WTC11 (cell line): Measurements from ENCODE around the gene LHFPL6. TPM values are rescaled to one million over a fixed set of nuclear protein-coding genes. Genes with fewer than 3 reads are reported as not detected.

Experiments
- ATAC-seq: fragments of 200-7000 bp; cut with Tn5 transposase; 2 replicates; pipeline ENCODE4 v1.10.0; 2021; ENCODE audit warnings: mild to moderate bottlenecking, moderate library complexity
- CTCF ChIA-PET: fragments of 300-600 bp; sonication (Branson Sonifier 250); formaldehyde crosslinking; loops from one replicate; lab custom pipeline; 2021; ENCODE audit warnings: antibody characterized with exemption; lab: Charles Lee
- POLR2A ChIA-PET: fragments of 350-600 bp; sonication (Branson Sonifier 250); formaldehyde crosslinking; loops from one replicate; lab custom pipeline; 2021; ENCODE audit warnings: antibody characterized with exemption; lab: Charles Lee
- DNase-seq: peaks from one replicate; pipeline ENCODE4 v3.0.0; 2021; ENCODE audit warnings: low spot score
- H3K27ac Mint-ChIP-seq: 2 replicates; pipeline ENCODE4 v1.8.0; 2021; ENCODE audit warnings: mixed read lengths
- H3K27me3 Mint-ChIP-seq: 2 replicates; pipeline ENCODE4 v1.8.0; 2021; ENCODE audit warnings: low read depth, mild to moderate bottlenecking, moderate library complexity, mixed read lengths
- H3K36me3 Mint-ChIP-seq: 2 replicates; pipeline ENCODE4 v1.8.0; 2021; ENCODE audit warnings: mixed read lengths
- H3K4me1 Mint-ChIP-seq: 2 replicates; pipeline ENCODE4 v1.8.0; 2022; ENCODE audit warnings: mixed read lengths
- H3K4me3 Mint-ChIP-seq: 2 replicates; pipeline ENCODE4 v1.8.0; 2021; ENCODE audit warnings: mild to moderate bottlenecking, moderate library complexity, mixed read lengths
- H3K9me3 Mint-ChIP-seq: 2 replicates; pipeline ENCODE4 v1.8.0; 2021; ENCODE audit warnings: mixed read lengths
- ELF4 ChIP-seq: sonication (generic); formaldehyde crosslinking; IDR thresholded peaks from 2 replicates; pipeline ENCODE4 v1.8.1; 2022; ENCODE audit warnings: low read depth, mild to moderate bottlenecking, moderate library complexity, missing genetic modification reagents
- EMX1 ChIP-seq: fragments of 250-450 bp; sonication (Bioruptor Pico); IDR thresholded peaks from 2 replicates; pipeline ENCODE4 v1.8.0; 2021; ENCODE audit warnings: mild to moderate bottlenecking
- ESRRA ChIP-seq: sonication (generic); formaldehyde crosslinking; IDR thresholded peaks from 2 replicates; pipeline ENCODE4 v1.8.1; 2022; ENCODE audit warnings: mild to moderate bottlenecking, missing genetic modification reagents, borderline replicate concordance
- FOXP1 ChIP-seq: sonication (generic); formaldehyde crosslinking; IDR thresholded peaks from 2 replicates; pipeline ENCODE4 v1.8.0; 2022; ENCODE audit warnings: missing genetic modification reagents, mild to moderate bottlenecking, moderate library complexity, borderline replicate concordance
- GRHL2 ChIP-seq: fragments of 250-450 bp; sonication (Bioruptor Pico); IDR thresholded peaks from 2 replicates; pipeline ENCODE4 v1.8.0; 2022; ENCODE audit warnings: mild to moderate bottlenecking, moderate library complexity; ENCODE audit not compliant: insufficient replicate concordance, severe bottlenecking
- MLX ChIP-seq: sonication (generic); formaldehyde crosslinking; IDR thresholded peaks from 2 replicates; pipeline ENCODE4 v1.8.1; 2023; ENCODE audit warnings: mild to moderate bottlenecking, missing genetic modification reagents, moderate library complexity
- MYBL2 ChIP-seq: sonication (generic); formaldehyde crosslinking; IDR thresholded peaks from 2 replicates; pipeline ENCODE4 v1.8.1; 2023; ENCODE audit warnings: mild to moderate bottlenecking, moderate library complexity, missing genetic modification reagents
- PRRX2 ChIP-seq: fragments of 250-450 bp; sonication (Bioruptor Pico); IDR thresholded peaks from 2 replicates; pipeline ENCODE4 v1.8.0; 2021; ENCODE audit warnings: mild to moderate bottlenecking
- RORB ChIP-seq: fragments of 250-450 bp; sonication (Bioruptor Pico); IDR thresholded peaks from 2 replicates; pipeline ENCODE4 v1.9.0; 2021; ENCODE audit warnings: mild to moderate bottlenecking
- SMAD3 ChIP-seq: sonication (generic); formaldehyde crosslinking; IDR thresholded peaks from 2 replicates; pipeline ENCODE4 v1.8.0; 2022; ENCODE audit warnings: missing genetic modification reagents, mild to moderate bottlenecking, borderline replicate concordance
- TP53 ChIP-seq: sonication (generic); formaldehyde crosslinking; IDR thresholded peaks from 2 replicates; pipeline ENCODE4 v1.8.1; 2023; ENCODE audit warnings: mild to moderate bottlenecking, missing genetic modification reagents
- ZNF121 ChIP-seq: sonication (generic); formaldehyde crosslinking; IDR thresholded peaks from 2 replicates; pipeline ENCODE4 v1.8.0; 2023; ENCODE audit warnings: missing genetic modification reagents
- ZNF263 ChIP-seq: sonication (generic); formaldehyde crosslinking; IDR thresholded peaks from 2 replicates; pipeline ENCODE4 v1.8.1; 2022; ENCODE audit warnings: low read depth, mild to moderate bottlenecking, moderate library complexity, missing genetic modification reagents
- ZNF671 ChIP-seq: fragments of 250-450 bp; sonication (Bioruptor Pico); IDR thresholded peaks from 2 replicates; pipeline ENCODE4 v1.8.0; 2021; ENCODE audit warnings: mild to moderate bottlenecking
- total RNA-seq: library from RNA; stranded (reverse); gene quantifications from 3 replicates; pipeline ENCODE4 v1.2.3, GENCODE V29; 2021
- TF ChIP-seq, protein P1 (sequence below): fragments of 200-600 bp; IDR thresholded peaks from 2 replicates; pipeline ENCODE4 v1.8.0; 2022; ENCODE audit warnings: antibody characterized with exemption
- TF ChIP-seq, protein P2 (sequence below): sonication (generic); formaldehyde crosslinking; IDR thresholded peaks from 2 replicates; pipeline ENCODE4 v1.8.0; 2022; ENCODE audit warnings: mild to moderate bottlenecking, missing genetic modification reagents

The LHFPL6 gene
- total RNA-seq, 1 experiment from 2014 or later, result 4.5 TPM

GRCh38 chr13:39417131-39417530, 185.9 kb downstream of the LHFPL6 start:
- Mint-ChIP-seq H3K27me3 (peaks cover 9% of the 10 kb centered on the region), H3K36me3 (no peaks in the 10 kb centered on the region), H3K4me1 (peaks cover 62% of the 10 kb centered on the region), H3K27ac (no peak overlapping the region), H3K9me3 (no peaks in the 10 kb centered on the region), H3K4me3 (peak overlapping the region; percentile 37)
- no peak for TF ChIP-seq RORB
- TF ChIP-seq, protein P1, sequence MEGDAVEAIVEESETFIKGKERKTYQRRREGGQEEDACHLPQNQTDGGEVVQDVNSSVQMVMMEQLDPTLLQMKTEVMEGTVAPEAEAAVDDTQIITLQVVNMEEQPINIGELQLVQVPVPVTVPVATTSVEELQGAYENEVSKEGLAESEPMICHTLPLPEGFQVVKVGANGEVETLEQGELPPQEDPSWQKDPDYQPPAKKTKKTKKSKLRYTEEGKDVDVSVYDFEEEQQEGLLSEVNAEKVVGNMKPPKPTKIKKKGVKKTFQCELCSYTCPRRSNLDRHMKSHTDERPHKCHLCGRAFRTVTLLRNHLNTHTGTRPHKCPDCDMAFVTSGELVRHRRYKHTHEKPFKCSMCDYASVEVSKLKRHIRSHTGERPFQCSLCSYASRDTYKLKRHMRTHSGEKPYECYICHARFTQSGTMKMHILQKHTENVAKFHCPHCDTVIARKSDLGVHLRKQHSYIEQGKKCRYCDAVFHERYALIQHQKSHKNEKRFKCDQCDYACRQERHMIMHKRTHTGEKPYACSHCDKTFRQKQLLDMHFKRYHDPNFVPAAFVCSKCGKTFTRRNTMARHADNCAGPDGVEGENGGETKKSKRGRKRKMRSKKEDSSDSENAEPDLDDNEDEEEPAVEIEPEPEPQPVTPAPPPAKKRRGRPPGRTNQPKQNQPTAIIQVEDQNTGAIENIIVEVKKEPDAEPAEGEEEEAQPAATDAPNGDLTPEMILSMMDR, result peak; percentile 18; the same call in 1 of the 2 replicates
- ChIA-PET POLR2A (interaction anchor here (0.6 kb wide), 1 partner anchor 89 kb away, joined by 5 read pairs; no protein-coding TSS in a partner anchor), CTCF (interaction anchor here (0.5 to 4.7 kb wide), 18 partner anchors 8 to 199 kb away, joined by 3 to 48 read pairs (median 6); partner anchors contain the start of gene LHFPL6)
- DNase-seq (peak; percentile 45), ATAC-seq (peak; percentile 89)

GRCh38 chr13:39415008-39415802, 187.8 kb downstream of the LHFPL6 start:
- Mint-ChIP-seq H3K4me1 (peaks cover 75% of the 10 kb centered on the region), H3K27ac (no peak overlapping the region)

DNA sequence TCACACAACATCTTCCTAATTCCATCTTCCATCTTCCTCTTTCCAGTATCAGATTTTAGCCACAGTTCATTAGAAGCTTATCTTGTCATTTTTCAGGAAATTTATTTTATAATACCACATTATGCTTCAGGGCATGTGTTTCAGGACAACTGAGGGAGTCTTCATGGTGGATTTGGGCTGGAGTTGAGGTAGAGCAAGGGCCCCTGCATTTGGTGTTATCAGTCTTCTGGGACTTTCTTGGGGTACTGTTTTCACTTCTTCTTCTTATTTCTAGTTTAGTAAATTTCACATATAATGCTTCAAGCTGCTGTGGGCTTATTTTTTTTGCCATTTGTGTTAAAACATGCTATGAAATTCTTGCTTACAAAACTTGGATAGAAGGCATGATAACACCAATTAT, 188.7 kb downstream of the LHFPL6 start:
- H3K27me3 Mint-ChIP-seq, result peaks cover 3% of the 10 kb centered on the region
- no peak for DNase-seq
- TF ChIP-seq FOXP1 (CRISPR knock-in tag) (no peak), ZNF671 (no peak), MLX (CRISPR knock-in tag) (no peak), PRRX2 (CRISPR knock-in tag) (no peak), SMAD3 (CRISPR knock-in tag) (no peak), ELF4 (no peak), EMX1 (CRISPR knock-in tag) (no peak), TP53 (no peak), MYBL2 (CRISPR knock-in tag) (no peak), ZNF263 (CRISPR knock-in tag) (no peak), ESRRA (CRISPR knock-in tag) (no peak), ZNF121 (CRISPR knock-in tag) (no peak)
- TF ChIP-seq, protein P2, sequence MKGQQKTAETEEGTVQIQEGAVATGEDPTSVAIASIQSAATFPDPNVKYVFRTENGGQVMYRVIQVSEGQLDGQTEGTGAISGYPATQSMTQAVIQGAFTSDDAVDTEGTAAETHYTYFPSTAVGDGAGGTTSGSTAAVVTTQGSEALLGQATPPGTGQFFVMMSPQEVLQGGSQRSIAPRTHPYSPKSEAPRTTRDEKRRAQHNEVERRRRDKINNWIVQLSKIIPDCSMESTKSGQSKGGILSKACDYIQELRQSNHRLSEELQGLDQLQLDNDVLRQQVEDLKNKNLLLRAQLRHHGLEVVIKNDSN (CRISPR knock-in tag), result no peak
- TF ChIP-seq, all 79 proteins: peak for 0
- no peaks in the 10 kb centered on the region for H3K36me3 Mint-ChIP-seq
- ChIA-PET POLR2A (no interaction called here), CTCF (interaction anchor here (1.0 to 4.7 kb wide), 7 partner anchors 9 to 270 kb away, joined by 3 to 48 read pairs (median 5); no protein-coding TSS in a partner anchor)
- peaks cover 80% of the 10 kb centered on the region for H3K4me1 Mint-ChIP-seq
- no peak overlapping the region for H3K27ac Mint-ChIP-seq
- no peak overlapping the region for H3K4me3 Mint-ChIP-seq
- no peak for ATAC-seq
- H3K9me3 Mint-ChIP-seq, result no peaks in the 10 kb centered on the region

More at GRCh38 chr13:39415008-39415802, 187.8 kb downstream of the LHFPL6 start:
- Mint-ChIP-seq H3K4me3 (no peak overlapping the region), H3K27me3 (peaks cover 6% of the 10 kb centered on the region)
- TF ChIP-seq GRHL2, result no peak
- TF ChIP-seq, protein P1, result peak; percentile 21; the same call in 1 of the 2 replicates
- TF ChIP-seq, all 79 proteins: peak for 1
- ChIA-PET POLR2A (interaction anchor here (0.6 kb wide), 1 partner anchor 10 kb away, joined by 3 read pairs; no protein-coding TSS in a partner anchor), CTCF (interaction anchor here (0.9 to 4.7 kb wide), 14 partner anchors 10 to 271 kb away, joined by 3 to 48 read pairs (median 4); partner anchors contain the start of gene LHFPL6)
- DNase-seq (peak; percentile 56), ATAC-seq (peak; percentile 36; the same call in 1 of the 2 replicates)
- H3K36me3 Mint-ChIP-seq, result no peaks in the 10 kb centered on the region
- H3K9me3 Mint-ChIP-seq, result no peaks in the 10 kb centered on the region
